Fibroblast of mammary gland (primary cell): ENCODE data around the gene WDR64.

Experiments
- DNase-seq: peaks from one replicate; pipeline ENCODE4 v3.0.0-alpha.2; 2010; ENCODE audit warnings: low read depth
- H3K4me3 ChIP-seq: 2 replicates; pipeline ENCODE4 v1.5.1; 2011; ENCODE audit warnings: low read depth, mild to moderate bottlenecking, low read length, moderate library complexity; ENCODE audit not compliant: control insufficient read depth
- TF ChIP-seq, protein P1 (sequence below): conservative IDR thresholded peaks from 2 replicates; pipeline ENCODE4 v1.5.1; 2011; ENCODE audit warnings: low read depth, low read length, inconsistent platforms; ENCODE audit not compliant: control insufficient read depth, insufficient read depth

The WDR64 gene

GRCh38 chr1:241846862-241847539 lies 194.9 kb downstream of the WDR64 start:
- H3K4me3 ChIP-seq = peak overlapping the region; percentile 95
- DNase-seq = no peak
- TF ChIP-seq, protein P1, sequence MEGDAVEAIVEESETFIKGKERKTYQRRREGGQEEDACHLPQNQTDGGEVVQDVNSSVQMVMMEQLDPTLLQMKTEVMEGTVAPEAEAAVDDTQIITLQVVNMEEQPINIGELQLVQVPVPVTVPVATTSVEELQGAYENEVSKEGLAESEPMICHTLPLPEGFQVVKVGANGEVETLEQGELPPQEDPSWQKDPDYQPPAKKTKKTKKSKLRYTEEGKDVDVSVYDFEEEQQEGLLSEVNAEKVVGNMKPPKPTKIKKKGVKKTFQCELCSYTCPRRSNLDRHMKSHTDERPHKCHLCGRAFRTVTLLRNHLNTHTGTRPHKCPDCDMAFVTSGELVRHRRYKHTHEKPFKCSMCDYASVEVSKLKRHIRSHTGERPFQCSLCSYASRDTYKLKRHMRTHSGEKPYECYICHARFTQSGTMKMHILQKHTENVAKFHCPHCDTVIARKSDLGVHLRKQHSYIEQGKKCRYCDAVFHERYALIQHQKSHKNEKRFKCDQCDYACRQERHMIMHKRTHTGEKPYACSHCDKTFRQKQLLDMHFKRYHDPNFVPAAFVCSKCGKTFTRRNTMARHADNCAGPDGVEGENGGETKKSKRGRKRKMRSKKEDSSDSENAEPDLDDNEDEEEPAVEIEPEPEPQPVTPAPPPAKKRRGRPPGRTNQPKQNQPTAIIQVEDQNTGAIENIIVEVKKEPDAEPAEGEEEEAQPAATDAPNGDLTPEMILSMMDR = no peak

DNA sequence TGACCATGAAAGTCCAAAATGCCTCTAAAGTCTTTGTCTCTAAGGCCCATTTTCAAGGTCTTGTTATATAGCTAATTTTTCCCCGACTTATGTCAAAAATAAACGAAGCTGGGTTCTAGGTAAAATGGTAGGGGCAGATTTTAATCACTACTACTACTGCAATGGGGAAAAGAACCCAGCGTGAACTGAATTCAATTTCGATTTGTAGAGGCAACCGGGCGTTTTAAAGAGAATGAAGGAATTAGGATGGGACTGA lies 195.4 kb downstream of the WDR64 start:
- DNase-seq = no peak
- TF ChIP-seq, protein P1 = no peak
- peak overlapping the region; percentile 95 for H3K4me3 ChIP-seq

GRCh38 chr1:241847796-241848685 lies 196.0 kb downstream of the WDR64 start, which contains the start of gene EXO1:
Gene EXO1, plus strand, starts transcription at chr1:241848204. Its CDS starts 2,222 bp downstream, at chr1:241850426.
- TF ChIP-seq, protein P1 = peak; percentile 6

GRCh38 chr1:241848686-241849344 lies 196.7 kb downstream of the WDR64 start:
- TF ChIP-seq, protein P1 = no peak
- DNase-seq = no peak
- peak overlapping the region; percentile 95 for H3K4me3 ChIP-seq

More at GRCh38 chr1:241847796-241848685, 196.0 kb downstream of the WDR64 start, which contains the start of gene EXO1:
- peak within 1 kb of the TSS; percentile 95 for H3K4me3 ChIP-seq
- DNase-seq = peak; percentile 94

GRCh38 chr1:241849345-241849695 lies 197.2 kb downstream of the WDR64 start:
- DNase-seq = no peak
- TF ChIP-seq, protein P1 = no peak
- peak overlapping the region; percentile 95 for H3K4me3 ChIP-seq
